IMR-90 (cell line): ENCODE data around the gene PANX1. TPM values are rescaled to one million over a fixed set of nuclear protein-coding genes. Genes with fewer than 3 reads are reported as not detected.

Experiments
- ATAC-seq: fragments of 200-7000 bp; cut with Tn5 transposase; 2 replicates; pipeline ENCODE4 v1.9.1; 2020; ENCODE audit warnings: low read depth, mild to moderate bottlenecking, moderate library complexity
- BruUV-seq: library from RNA; stranded (reverse); fragments of 400-500 nt; replicated peaks from 2 replicates; lab custom pipeline; 2021; lab: Mats Ljungman, UMichigan
- CTCF ChIA-PET: fragments of 300-600 bp; formaldehyde crosslinking; extraction: SDS; loops from one replicate; lab custom pipeline; 2021; ENCODE audit warnings: antibody characterized with exemption; lab: Yijun Ruan, JAX
- POLR2A ChIA-PET: fragments of 300-600 bp; sonication (Branson Sonifier 250); formaldehyde crosslinking; loops from one replicate; lab custom pipeline; 2022; ENCODE audit warnings: antibody characterized with exemption; ENCODE audit not compliant: unreplicated experiment; lab: Charles Lee
- DNase-seq: peaks from one replicate; pipeline ENCODE4 v3.0.0; 2013
- H2AFZ ChIP-seq: replicated peaks from 2 replicates; pipeline ENCODE3; 2013; ENCODE audit warnings: low read length, mild to moderate bottlenecking; ENCODE audit not compliant: poor library complexity
- H2AK5ac ChIP-seq: 2 replicates; pipeline ENCODE4 v1.6.1; 2013; ENCODE audit warnings: low read depth, low read length, inconsistent platforms
- H2AK9ac ChIP-seq: replicated peaks from 2 replicates; pipeline ENCODE3; 2013; ENCODE audit warnings: mild to moderate bottlenecking, low read depth, low read length, moderate library complexity; ENCODE audit not compliant: poor library complexity
- H2BK120ac ChIP-seq: 2 replicates; pipeline ENCODE4 v1.6.1; 2013; ENCODE audit warnings: low read depth, low read length, inconsistent platforms
- H2BK15ac ChIP-seq: 3 replicates; pipeline ENCODE4 v1.6.1; 2013; ENCODE audit warnings: low read depth, low read length, inconsistent platforms
- H2BK20ac ChIP-seq: 2 replicates; pipeline ENCODE4 v1.6.1; 2013; ENCODE audit warnings: low read depth, mild to moderate bottlenecking, inconsistent platforms, low read length, moderate library complexity
- H2BK5ac ChIP-seq: 2 replicates; pipeline ENCODE4 v1.6.1; 2013; ENCODE audit warnings: mild to moderate bottlenecking, low read depth, low read length, inconsistent platforms; ENCODE audit not compliant: poor library complexity, severe bottlenecking
- H3K14ac ChIP-seq: replicated peaks from 2 replicates; pipeline ENCODE4 v1.6.1; 2013; ENCODE audit warnings: low read depth, low read length, inconsistent platforms
- H3K18ac ChIP-seq: 2 replicates; pipeline ENCODE4 v1.6.1; 2013; ENCODE audit warnings: low read depth, low read length, control low read depth
- H3K23ac ChIP-seq: 2 replicates; pipeline ENCODE4 v1.6.1; 2013; ENCODE audit warnings: low read depth, low read length, inconsistent platforms
- H3K27ac ChIP-seq: 2 replicates; pipeline ENCODE4 v1.5.1; 2013; ENCODE audit warnings: mild to moderate bottlenecking, control low read depth, low read length; ENCODE audit not compliant: insufficient read depth
- H3K27me3 ChIP-seq: 2 replicates; pipeline ENCODE4 v1.6.1; 2013; ENCODE audit warnings: low read length; ENCODE audit not compliant: control insufficient read depth, insufficient read depth
- H3K36me3 ChIP-seq: 2 replicates; pipeline ENCODE4 v1.6.1; 2013; ENCODE audit warnings: low read length, mixed read lengths; ENCODE audit not compliant: control insufficient read depth, insufficient read depth
- H3K4ac ChIP-seq: 2 replicates; pipeline ENCODE4 v1.6.1; 2013; ENCODE audit warnings: low read depth, low read length, inconsistent platforms
- H3K4me1 ChIP-seq: 2 replicates; pipeline ENCODE4 v1.6.1; 2013; ENCODE audit warnings: low read length, mixed read lengths; ENCODE audit not compliant: control insufficient read depth, insufficient read depth
- H3K4me2 ChIP-seq: 2 replicates; pipeline ENCODE4 v1.6.1; 2013; ENCODE audit warnings: low read depth, mild to moderate bottlenecking, control low read depth, low read length, moderate library complexity
- H3K4me3 ChIP-seq: 2 replicates; pipeline ENCODE4 v1.5.1; 2013; ENCODE audit warnings: low read depth, mild to moderate bottlenecking, control low read depth, low read length, moderate library complexity; ENCODE audit not compliant: insufficient read depth
- H3K56ac ChIP-seq: 2 replicates; pipeline ENCODE4 v1.6.1; 2013; ENCODE audit warnings: low read length, inconsistent platforms; ENCODE audit not compliant: insufficient read depth; ENCODE audit errors: extremely low read depth
- H3K79me1 ChIP-seq, 2 experiments: 2 replicates each; pipeline ENCODE4 v1.6.1; 2013; ENCODE audit warnings: low read length in 2 of 2, inconsistent platforms in 1 of 2, low read depth in 1 of 2
- H3K9ac ChIP-seq: 2 replicates; pipeline ENCODE4 v1.6.1; 2013; ENCODE audit warnings: low read depth, low read length, control low read depth
- H3K9me1 ChIP-seq: 2 replicates; pipeline ENCODE4 v1.6.1; 2013; ENCODE audit warnings: low read length, inconsistent platforms; ENCODE audit not compliant: insufficient read depth
- H3K9me3 ChIP-seq: 2 replicates; pipeline ENCODE4 v1.6.1; 2013; ENCODE audit warnings: low read length; ENCODE audit not compliant: control insufficient read depth, insufficient read depth
- H4K20me1 ChIP-seq: 2 replicates; pipeline ENCODE4 v1.6.1; 2013; ENCODE audit warnings: low read length, inconsistent platforms; ENCODE audit not compliant: insufficient read depth
- H4K5ac ChIP-seq: 2 replicates; pipeline ENCODE4 v1.6.1; 2013; ENCODE audit warnings: mild to moderate bottlenecking, low read depth, low read length, control low read depth
- H4K8ac ChIP-seq, 2 experiments: 2 replicates each; pipeline ENCODE4 v1.6.1; 2013; ENCODE audit warnings: low read depth in 2 of 2, low read length in 2 of 2, control low read depth in 1 of 2, inconsistent platforms in 1 of 2
- H4K91ac ChIP-seq: 2 replicates; pipeline ENCODE4 v1.6.1; 2013; ENCODE audit warnings: low read depth, low read length, inconsistent platforms; ENCODE audit not compliant: insufficient read depth
- BHLHE40 ChIP-seq: fragments of 150-350 bp; IDR thresholded peaks from 2 replicates; pipeline ENCODE4 v1.6.1; 2016; ENCODE audit warnings: mild to moderate bottlenecking, low read depth, low read length
- CEBPB ChIP-seq: IDR thresholded peaks from 2 replicates; pipeline ENCODE4 v1.6.1; 2012; ENCODE audit warnings: low read depth, low read length, improper control_type of control experiment
- CHD1 ChIP-seq: IDR thresholded peaks from 2 replicates; pipeline ENCODE4 v1.6.1; 2012; ENCODE audit warnings: low read depth, low read length, improper control_type of control experiment
- CTCF ChIP-seq: conservative IDR thresholded peaks from 2 replicates; pipeline ENCODE4 v1.5.1; 2012; ENCODE audit warnings: mild to moderate bottlenecking, low read depth, low read length, improper control_type of control experiment
- FOS ChIP-seq: fragments of 150-350 bp; IDR thresholded peaks from 2 replicates; pipeline ENCODE4 v1.6.1; 2016; ENCODE audit warnings: low read depth, low read length
- MAFK ChIP-seq: IDR thresholded peaks from 2 replicates; pipeline ENCODE4 v1.6.1; 2012; ENCODE audit warnings: low read depth, low read length, improper control_type of control experiment
- MAZ ChIP-seq: IDR thresholded peaks from 2 replicates; pipeline ENCODE4 v1.6.1; 2012; ENCODE audit warnings: low read depth, mild to moderate bottlenecking, low read length, improper control_type of control experiment, moderate library complexity, borderline replicate concordance
- NFE2L2 ChIP-seq: fragments of 150-350 bp; IDR thresholded peaks from 2 replicates; pipeline ENCODE4 v1.6.1; 2016; ENCODE audit warnings: low read depth, mild to moderate bottlenecking, low read length
- POLR2A ChIP-seq: IDR thresholded peaks from 2 replicates; pipeline ENCODE4 v1.6.1; 2012; ENCODE audit warnings: mild to moderate bottlenecking, low read depth, low read length
- RAD21 ChIP-seq: IDR thresholded peaks from 2 replicates; pipeline ENCODE4 v1.6.1; 2012; ENCODE audit warnings: low read length, improper control_type of control experiment
- RFX5 ChIP-seq: IDR thresholded peaks from 2 replicates; pipeline ENCODE4 v1.8.0; 2012; ENCODE audit warnings: low read depth, mild to moderate bottlenecking, low read length, moderate library complexity
- SMC3 ChIP-seq: fragments of 150-350 bp; IDR thresholded peaks from 2 replicates; pipeline ENCODE4 v1.6.1; 2016; ENCODE audit warnings: low read depth, mild to moderate bottlenecking, antibody characterized with exemption, low read length, moderate library complexity
- WGBS, 2 experiments: methylation state at CpG; one replicate each; pipeline versions ENCODE4 v1.1.5 to v1.1.7; 2013; ENCODE audit warnings: missing lambda C conversion rate in 2 of 2; ENCODE audit not compliant: insufficient read length in 1 of 2; ENCODE audit errors: extremely low coverage in 2 of 2; 5-methylcytosine and 5-hydroxymethylcytosine counted together
- dilution Hi-C: fragments of 300-500 bp; cut with HindIII; formaldehyde crosslinking; loops from one replicate; pipeline ENCODE4 v1.14.3; 2018; ENCODE audit warnings: low sequenced_read_pairs; ENCODE audit not compliant: unreplicated experiment
- in situ Hi-C: fragments of 300-500 bp; cut with MboI; formaldehyde crosslinking; loops from 3 replicates; pipeline ENCODE4 v1.14.3; 2019; ENCODE audit warnings: low sequenced_read_pairs, inconsistent platforms, mixed read lengths
- intact Hi-C: fragments of 100-400 bp; cut with micrococcal nuclease; formaldehyde crosslinking; loops from 2 replicates; pipeline ENCODE4 v1.10.0; 2022
- polyA plus RNA-seq, 3 experiments: library from polyadenylated mRNA; depleted of rRNA; stranded (reverse); fragments of >200 nt; gene quantifications; 2 replicates each; pipeline ENCODE4 v1.2.3, GENCODE V29; 2012; ENCODE audit warnings: low replicate concordance in 1 of 3
- total RNA-seq: library from RNA; depleted of rRNA; stranded (reverse); fragments of >200 nt; gene quantifications from 2 replicates; pipeline ENCODE4 v1.2.3, GENCODE V29; 2012
- TF ChIP-seq, protein P1 (sequence below): fragments of 150-350 bp; IDR thresholded peaks from 2 replicates; pipeline ENCODE4 v1.6.1; 2016; ENCODE audit warnings: low read depth, mild to moderate bottlenecking, low read length, moderate library complexity, borderline replicate concordance

Gene PANX1
- total and polyA plus RNA-seq, 2 of the 4 experiments (the other 2 are of a cell fraction), result 29.8 to 70.8 TPM

GRCh38 chr11:94175535-94175934 is 46.9 kb downstream of the PANX1 start:
- H3K4me2 ChIP-seq, result peak overlapping the region; percentile 8; the same call in 1 of the 2 replicates
- ATAC-seq (peak; percentile 91), DNase-seq (peak; percentile 86)
- peak overlapping the region; percentile 45 for H2BK5ac ChIP-seq
- H4K5ac ChIP-seq, result no peak overlapping the region
- intact Hi-C loops (no loop called here), dilution Hi-C loops (no loop called here), in situ Hi-C loops (loop anchor here (10.0 kb wide), 2 partner anchors 249 to 251 kb away; no protein-coding TSS in a partner anchor)
- 0 out of 2 replicates have a peak overlapping the region, but pooled peaks have one; percentile 50 for H3K9ac ChIP-seq
- H3K27me3 ChIP-seq, result no peaks in the 10 kb centered on the region
- H4K20me1 ChIP-seq, result peaks cover 51% of the 10 kb centered on the region
- CTCF ChIA-PET, result interaction anchor here (0.6 to 1.5 kb wide), 4 partner anchors 8 to 405 kb away, joined by 3 to 9 read pairs (median 5); no protein-coding TSS in a partner anchor
- peaks cover 19% of the 10 kb centered on the region for H3K36me3 ChIP-seq
- peaks cover 58 to 80% of the 10 kb centered on the region in 2 experiments for H3K79me1 ChIP-seq
- H4K91ac ChIP-seq, result no peak overlapping the region
- no peak overlapping the region for H2AK5ac ChIP-seq
- no peak overlapping the region for H2AK9ac ChIP-seq
- no peak overlapping the region for H2BK120ac ChIP-seq
- peaks cover 21% of the 10 kb centered on the region for H3K9me1 ChIP-seq
- TF ChIP-seq SMC3 (peak; percentile 1; the same call in 1 of the 2 replicates), RAD21 (no peak), FOS (no peak), CEBPB (peak; percentile 94), CHD1 (no peak), RFX5 (0 out of 2 replicates have a peak, but pooled peaks have one; percentile 13), BHLHE40 (peak; percentile 82), MAFK (no peak), POLR2A (no peak), CTCF (no peak), NFE2L2 (peak; percentile 44; the same call in 1 of the 2 replicates), MAZ (no peak)
- TF ChIP-seq, protein P1, sequence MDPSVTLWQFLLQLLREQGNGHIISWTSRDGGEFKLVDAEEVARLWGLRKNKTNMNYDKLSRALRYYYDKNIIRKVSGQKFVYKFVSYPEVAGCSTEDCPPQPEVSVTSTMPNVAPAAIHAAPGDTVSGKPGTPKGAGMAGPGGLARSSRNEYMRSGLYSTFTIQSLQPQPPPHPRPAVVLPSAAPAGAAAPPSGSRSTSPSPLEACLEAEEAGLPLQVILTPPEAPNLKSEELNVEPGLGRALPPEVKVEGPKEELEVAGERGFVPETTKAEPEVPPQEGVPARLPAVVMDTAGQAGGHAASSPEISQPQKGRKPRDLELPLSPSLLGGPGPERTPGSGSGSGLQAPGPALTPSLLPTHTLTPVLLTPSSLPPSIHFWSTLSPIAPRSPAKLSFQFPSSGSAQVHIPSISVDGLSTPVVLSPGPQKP, result no peak
- no TSS peak for BruUV-seq
- H3K4me3 ChIP-seq, result no peak overlapping the region
- H3K14ac ChIP-seq, result no peak overlapping the region
- H3K4me1 ChIP-seq, result peaks cover 8% of the 10 kb centered on the region
- H3K23ac ChIP-seq, result no peak overlapping the region
- no CpG with 5 or more reads among the region's 2 CpGs for WGBS, 2 experiments
- no peak overlapping the region for H4K8ac ChIP-seq
- H2BK15ac ChIP-seq, result no peak overlapping the region
- H3K4ac ChIP-seq, result no peak overlapping the region
- POLR2A ChIA-PET, result interaction anchor here (1.0 to 1.2 kb wide), 2 partner anchors 10 to 47 kb away, joined by 4 read pairs; partner anchors contain the start of gene PANX1
- H3K27ac ChIP-seq, result peak overlapping the region; percentile 55; the same call in 1 of the 2 replicates
- H3K56ac ChIP-seq, result no peak overlapping the region
- H2AFZ ChIP-seq, result no peak overlapping the region
- no peak overlapping the region for H3K18ac ChIP-seq
- H2BK20ac ChIP-seq, result no peak overlapping the region
- no peaks in the 10 kb centered on the region for H3K9me3 ChIP-seq
